B cell (primary cell): Measurements from ENCODE around the gene MRPL4. TPM values are rescaled to one million over a fixed set of nuclear protein-coding genes. Genes with fewer than 3 reads are reported as not detected.

ENCODE experiments used
- ATAC-seq: fragments of 200-7000 bp; cut with Tn5 transposase; one replicate; pipeline ENCODE4 v1.10.0; 2021; ENCODE audit warnings: low read depth, mild to moderate bottlenecking, moderate number of reproducible peaks, moderate library complexity
- CTCF ChIA-PET: fragments of 350-600 bp; sonication (Branson Sonifier 250); formaldehyde crosslinking; loops from one replicate; lab custom pipeline; 2021; ENCODE audit warnings: antibody characterized with exemption, inconsistent platforms; lab: Charles Lee
- POLR2A ChIA-PET: fragments of 350-600 bp; sonication (Branson Sonifier 250); formaldehyde crosslinking; loops from one replicate; lab custom pipeline; 2021; ENCODE audit warnings: antibody characterized with exemption; lab: Charles Lee
- DNase-seq: peaks from one replicate; pipeline ENCODE4 v3.0.0; 2013
- H2AFZ ChIP-seq: 2 replicates; pipeline ENCODE4 v1.6.1; 2012; ENCODE audit warnings: mild to moderate bottlenecking, low read depth, low read length; ENCODE audit not compliant: insufficient read depth, poor library complexity, severe bottlenecking
- H3K27ac ChIP-seq, 2 donors: 1 replicate in 1 of 2; 2 replicates in 1 of 2; pipeline ENCODE4 v1.5.1; 2012 to 2013; ENCODE audit warnings: low read length in 2 of 2, mild to moderate bottlenecking in 2 of 2, moderate library complexity in 1 of 2
- H3K27me3 ChIP-seq, 4 experiments: fragments of 200-600 bp in 1 of 4; sonication (generic) in 1 of 4; replicated peaks in 1 of 4; 1 replicate in 2 of 4; 2 replicates in 2 of 4; pipeline versions ENCODE4 v1.6.1 to v1.7.0; 2013 to 2016; ENCODE audit warnings: low read length in 3 of 4, mild to moderate bottlenecking in 2 of 4, mixed read lengths in 1 of 4, moderate library complexity in 1 of 4; ENCODE audit not compliant: insufficient read depth in 4 of 4, control insufficient read depth in 3 of 4; ENCODE audit errors: control extremely low read depth in 1 of 4
- H3K36me3 ChIP-seq, 2 experiments: replicated peaks in 1 of 2; 1 replicate in 1 of 2; 2 replicates in 1 of 2; pipeline versions ENCODE4 v1.6.1 to v1.7.1; 2013; ENCODE audit warnings: low read length in 1 of 2; ENCODE audit not compliant: insufficient read depth in 2 of 2, control insufficient read depth in 1 of 2; ENCODE audit errors: control extremely low read depth in 1 of 2, extremely low read depth in 1 of 2
- H3K4me1 ChIP-seq, 2 donors: fragments of 200-600 bp in 1 of 2; sonication (generic) in 1 of 2; 1 replicate in 1 of 2; 2 replicates in 1 of 2; pipeline versions ENCODE4 v1.5.1 to v1.6.1; 2013 to 2017; ENCODE audit warnings: low read length in 2 of 2; ENCODE audit not compliant: control insufficient read depth in 2 of 2, insufficient read depth in 2 of 2
- H3K4me2 ChIP-seq: replicated peaks from 2 replicates; pipeline ENCODE3; 2012; ENCODE audit warnings: mild to moderate bottlenecking, low read depth, low read length; ENCODE audit not compliant: poor library complexity, severe bottlenecking
- H3K4me3 ChIP-seq, 5 experiments: fragments of 200-600 bp in 1 of 5; sonication (generic) in 1 of 5; 1 replicate in 3 of 5; 2 replicates in 2 of 5; pipeline versions ENCODE4 v1.5.1 to v1.7.0; 2011 to 2016; ENCODE audit warnings: low read length in 4 of 5, mild to moderate bottlenecking in 4 of 5, low read depth in 2 of 5, control low read depth in 1 of 5, moderate library complexity in 1 of 5; ENCODE audit not compliant: insufficient read depth in 1 of 5; ENCODE audit errors: control extremely low read depth in 1 of 5, extremely low read depth in 1 of 5
- H3K79me2 ChIP-seq: fragments of 200-600 bp; sonication (generic); one replicate; pipeline ENCODE4 v1.6.0; 2016; ENCODE audit warnings: low read length; ENCODE audit not compliant: control insufficient read depth, insufficient read depth
- H3K9ac ChIP-seq: fragments of 200-600 bp; sonication (generic); 2 replicates; pipeline ENCODE4 v1.6.1; 2017; ENCODE audit warnings: mild to moderate bottlenecking, low read length, moderate library complexity
- H3K9me3 ChIP-seq, 3 donors: one replicate each; pipeline versions ENCODE4 v1.6.1 to v1.7.1; 2013; ENCODE audit warnings: low read length in 2 of 3; ENCODE audit not compliant: control insufficient read depth in 2 of 3, insufficient read depth in 1 of 3; ENCODE audit errors: control extremely low read depth in 1 of 3
- H4K20me1 ChIP-seq: 2 replicates; pipeline ENCODE4 v1.6.0; 2012; ENCODE audit warnings: mild to moderate bottlenecking, low read length; ENCODE audit not compliant: insufficient read depth, control insufficient read depth, poor library complexity, severe bottlenecking
- H3K27ac Mint-ChIP-seq: one replicate; pipeline ENCODE4 v1.8.0; 2021; ENCODE audit warnings: mixed read lengths
- H3K27me3 Mint-ChIP-seq: one replicate; pipeline ENCODE4 v1.8.0; 2021; ENCODE audit warnings: mixed read lengths
- H3K4me1 Mint-ChIP-seq: one replicate; pipeline ENCODE4 v1.8.0; 2021; ENCODE audit warnings: mixed read lengths
- H3K4me3 Mint-ChIP-seq: one replicate; pipeline ENCODE4 v1.8.0; 2021; ENCODE audit warnings: mixed read lengths
- H3K9me3 Mint-ChIP-seq: one replicate; pipeline ENCODE4 v1.8.0; 2022; ENCODE audit warnings: mixed read lengths; ENCODE audit not compliant: insufficient read depth
- EZH2 ChIP-seq: IDR thresholded peaks from 2 replicates; pipeline ENCODE4 v1.6.1; 2012; ENCODE audit warnings: borderline replicate concordance, low read depth, mild to moderate bottlenecking, moderate library complexity, low read length; ENCODE audit not compliant: insufficient read depth, poor library complexity, severe bottlenecking
- WGBS: methylation state at CpG from one replicate; pipeline ENCODE4 v1.1.5; 2013; ENCODE audit warnings: missing lambda C conversion rate; ENCODE audit not compliant: insufficient coverage; 5-methylcytosine and 5-hydroxymethylcytosine counted together
- intact Hi-C: fragments of 100-400 bp; cut with micrococcal nuclease; formaldehyde crosslinking; loops from one replicate; pipeline ENCODE4 v1.10.0; 2022
- polyA plus RNA-seq: library from polyadenylated mRNA; depleted of rRNA; stranded (reverse); fragments of >200 nt; gene quantifications from 2 replicates; pipeline ENCODE4 v1.2.3, GENCODE V29; 2012
- total RNA-seq, 2 donors: library from RNA; stranded (reverse); fragments of 120-200 nt in 1 of 2; gene quantifications; 1 replicate in 1 of 2; 2 replicates in 1 of 2; pipeline versions ENCODE4 v1.2.3 to v1.2.4, GENCODE V29; 2013 to 2022
- TF ChIP-seq, protein P1 (sequence below): fragments of 200-600 bp; IDR thresholded peaks from one replicate; pipeline ENCODE4 v1.8.0; 2022; ENCODE audit warnings: antibody characterized with exemption, mild to moderate bottlenecking

The MRPL4 gene
- total and polyA plus RNA-seq, 2 donors (not counting 1 experiment from before 2014, with no cell fraction given): 39.8 to 81.1 TPM

DNA sequence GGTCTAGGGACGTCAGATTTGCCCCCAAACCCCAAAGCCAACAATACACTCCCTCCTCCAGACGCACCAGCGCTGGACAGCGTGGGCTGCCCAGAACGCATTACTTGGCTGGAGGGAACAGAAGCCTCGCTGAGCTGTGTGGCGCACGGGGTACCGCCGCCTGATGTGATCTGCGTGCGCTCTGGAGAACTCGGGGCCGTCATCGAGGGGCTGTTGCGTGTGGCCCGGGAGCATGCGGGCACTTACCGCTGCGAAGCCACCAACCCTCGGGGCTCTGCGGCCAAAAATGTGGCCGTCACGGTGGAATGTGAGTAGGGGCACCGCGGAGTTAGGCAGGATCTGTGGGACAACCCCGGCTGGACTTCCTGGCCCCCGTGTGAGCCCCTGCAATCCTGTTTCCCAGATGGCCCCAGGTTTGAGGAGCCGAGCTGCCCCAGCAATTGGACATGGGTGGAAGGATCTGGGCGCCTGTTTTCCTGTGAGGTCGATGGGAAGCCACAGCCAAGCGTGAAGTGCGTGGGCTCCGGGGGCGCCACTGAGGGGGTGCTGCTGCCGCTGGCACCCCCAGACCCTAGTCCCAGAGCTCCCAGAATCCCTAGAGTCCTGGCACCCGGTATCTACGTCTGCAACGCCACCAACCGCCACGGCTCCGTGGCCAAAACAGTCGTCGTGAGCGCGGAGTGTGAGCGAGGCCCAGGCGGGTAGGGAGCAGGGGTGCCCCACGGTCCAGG is 41.8 kb downstream of the MRPL4 start:
- ChIA-PET CTCF (interaction anchor here (1.1 kb wide), 1 partner anchor 23 kb away, joined by 5 read pairs; the partner anchor contains the start of gene ICAM1), POLR2A (interaction anchor here (0.8 kb wide), 1 partner anchor 22 kb away, joined by 3 read pairs; no protein-coding TSS in a partner anchor)
- H3K4me3 ChIP-seq: no peak overlapping the region
- intact Hi-C loops: no loop called here
- H4K20me1 ChIP-seq: peaks cover 29% of the 10 kb centered on the region
- no peaks in the 10 kb centered on the region for H3K79me2 ChIP-seq
- H3K27ac ChIP-seq: no peak overlapping the region
- H3K27me3 ChIP-seq: peaks cover 0 to 75% (median 50%) of the 10 kb centered on the region in 4 experiments
- H3K9ac ChIP-seq: no peak overlapping the region
- H3K36me3 ChIP-seq: no peaks in the 10 kb centered on the region
- Mint-ChIP-seq H3K27ac (no peak overlapping the region), H3K4me3 (peak overlapping the region; percentile 87), H3K27me3 (peaks cover 39% of the 10 kb centered on the region), H3K4me1 (peaks cover 58% of the 10 kb centered on the region), H3K9me3 (no peaks in the 10 kb centered on the region)
- no peak for ATAC-seq
- peaks cover 0 to 55% (median 0%) of the 10 kb centered on the region in 3 donors for H3K9me3 ChIP-seq
- DNase-seq: peak; percentile 44
- peaks cover 72 to 74% of the 10 kb centered on the region in 2 donors for H3K4me1 ChIP-seq
- peak overlapping the region; percentile 96 for H3K4me2 ChIP-seq
- WGBS: 33% methylated on average over 48 of the region's 49 CpGs
- H2AFZ ChIP-seq: no peak overlapping the region
- TF ChIP-seq EZH2: no peak
- TF ChIP-seq, protein P1, sequence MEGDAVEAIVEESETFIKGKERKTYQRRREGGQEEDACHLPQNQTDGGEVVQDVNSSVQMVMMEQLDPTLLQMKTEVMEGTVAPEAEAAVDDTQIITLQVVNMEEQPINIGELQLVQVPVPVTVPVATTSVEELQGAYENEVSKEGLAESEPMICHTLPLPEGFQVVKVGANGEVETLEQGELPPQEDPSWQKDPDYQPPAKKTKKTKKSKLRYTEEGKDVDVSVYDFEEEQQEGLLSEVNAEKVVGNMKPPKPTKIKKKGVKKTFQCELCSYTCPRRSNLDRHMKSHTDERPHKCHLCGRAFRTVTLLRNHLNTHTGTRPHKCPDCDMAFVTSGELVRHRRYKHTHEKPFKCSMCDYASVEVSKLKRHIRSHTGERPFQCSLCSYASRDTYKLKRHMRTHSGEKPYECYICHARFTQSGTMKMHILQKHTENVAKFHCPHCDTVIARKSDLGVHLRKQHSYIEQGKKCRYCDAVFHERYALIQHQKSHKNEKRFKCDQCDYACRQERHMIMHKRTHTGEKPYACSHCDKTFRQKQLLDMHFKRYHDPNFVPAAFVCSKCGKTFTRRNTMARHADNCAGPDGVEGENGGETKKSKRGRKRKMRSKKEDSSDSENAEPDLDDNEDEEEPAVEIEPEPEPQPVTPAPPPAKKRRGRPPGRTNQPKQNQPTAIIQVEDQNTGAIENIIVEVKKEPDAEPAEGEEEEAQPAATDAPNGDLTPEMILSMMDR: no peak

DNA sequence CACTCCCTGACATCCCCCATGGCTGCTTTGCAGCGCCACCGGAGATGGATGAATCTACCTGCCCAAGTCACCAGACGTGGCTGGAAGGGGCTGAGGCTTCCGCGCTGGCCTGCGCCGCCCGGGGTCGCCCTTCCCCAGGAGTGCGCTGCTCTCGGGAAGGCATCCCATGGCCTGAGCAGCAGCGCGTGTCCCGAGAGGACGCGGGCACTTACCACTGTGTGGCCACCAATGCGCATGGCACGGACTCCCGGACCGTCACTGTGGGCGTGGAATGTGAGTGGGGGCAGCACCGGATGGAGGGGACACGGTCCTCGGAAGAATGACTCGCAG is 42.3 kb downstream of the MRPL4 start:
- TF ChIP-seq, protein P1: no peak
- TF ChIP-seq EZH2: no peak
- ChIA-PET CTCF (interaction anchor here (1.1 kb wide), 1 partner anchor 23 kb away, joined by 5 read pairs; the partner anchor contains the start of gene ICAM1), POLR2A (interaction anchor here (0.8 kb wide), 1 partner anchor 23 kb away, joined by 3 read pairs; no protein-coding TSS in a partner anchor)
- Mint-ChIP-seq H3K9me3 (no peaks in the 10 kb centered on the region), H3K4me1 (peaks cover 52% of the 10 kb centered on the region), H3K27me3 (peaks cover 39% of the 10 kb centered on the region), H3K4me3 (peak overlapping the region; percentile 44), H3K27ac (peak overlapping the region; percentile 37)
- Histone ChIP-seq H3K9ac (no peak overlapping the region), H3K9me3 (peaks cover 0 to 50% (median 0%) of the 10 kb centered on the region in 3 donors), H3K79me2 (no peaks in the 10 kb centered on the region), H3K27me3 (peaks cover 0 to 70% (median 45%) of the 10 kb centered on the region in 4 experiments), H3K4me1 (peaks cover 66 to 68% of the 10 kb centered on the region in 2 donors), H4K20me1 (peaks cover 29% of the 10 kb centered on the region), H3K4me3 (no peak overlapping the region), H3K36me3 (no peaks in the 10 kb centered on the region), H3K27ac (no peak overlapping the region), H3K4me2 (peak overlapping the region; percentile 96), H2AFZ (no peak overlapping the region)
- intact Hi-C loops: no loop called here
- ATAC-seq (no peak), DNase-seq (peak; percentile 43)
- 25% methylated on average over 25 of the region's 25 CpGs for WGBS
